GM23338 (cell line): Measurements from ENCODE around the gene SLC26A4.

Experiments used
- CREB1 ChIP-seq: fragments of 250-450 bp; sonication (Bioruptor Pico); IDR thresholded peaks from 2 replicates; pipeline ENCODE4 v1.5.0; 2020; ENCODE audit warnings: low read depth, mild to moderate bottlenecking, moderate library complexity
- EZH2 ChIP-seq: fragments of 200-600 bp; sonication (generic); IDR thresholded peaks from one replicate; pipeline ENCODE4 v1.8.0; 2017; ENCODE audit warnings: antibody characterized with exemption, mild to moderate bottlenecking, low read depth; ENCODE audit not compliant: unreplicated experiment
- EZH2phosphoT487 ChIP-seq: fragments of 200-600 bp; sonication (generic); IDR thresholded peaks from one replicate; pipeline ENCODE4 v1.8.1; 2018; ENCODE audit warnings: antibody characterized with exemption; ENCODE audit not compliant: unreplicated experiment
- JUNB ChIP-seq: IDR thresholded peaks from one replicate; pipeline ENCODE4 v1.6.1; 2016; ENCODE audit warnings: antibody characterized with exemption; ENCODE audit not compliant: unreplicated experiment
- NANOG ChIP-seq: IDR thresholded peaks from 2 replicates; pipeline ENCODE4 v1.6.1; 2016; ENCODE audit warnings: antibody characterized with exemption, borderline replicate concordance
- POLR2AphosphoS5 ChIP-seq: IDR thresholded peaks from 2 replicates; pipeline ENCODE4 v1.6.1; 2016; ENCODE audit warnings: antibody characterized with exemption, low read depth
- STAT1 ChIP-seq: IDR thresholded peaks from one replicate; pipeline ENCODE4 v1.6.1; 2016; ENCODE audit warnings: antibody characterized with exemption; ENCODE audit not compliant: unreplicated experiment
- ZNF114 ChIP-seq: fragments of 250-450 bp; sonication (Bioruptor Pico); IDR thresholded peaks from 2 replicates; pipeline ENCODE4 v1.5.0; 2020; ENCODE audit warnings: mild to moderate bottlenecking, moderate library complexity
- ZNF331 ChIP-seq: fragments of 250-450 bp; sonication (Bioruptor Pico); IDR thresholded peaks from 2 replicates; pipeline ENCODE4 v1.5.0; 2020; ENCODE audit warnings: low read depth, mild to moderate bottlenecking, moderate library complexity
- TF ChIP-seq, protein P1 (sequence below), 2 experiments: fragments of 200-600 bp in 1 of 2; sonication (generic) in 1 of 2; conservative IDR thresholded peaks; 2 replicates each; pipeline versions ENCODE4 v1.5.1 to v1.6.1; 2016 to 2017; ENCODE audit warnings: antibody characterized with exemption in 2 of 2, low read depth in 2 of 2, mild to moderate bottlenecking in 2 of 2, moderate library complexity in 1 of 2
- TF ChIP-seq, protein P2 (sequence below): IDR thresholded peaks from one replicate; pipeline ENCODE4 v1.6.1; 2018; ENCODE audit warnings: antibody characterized with exemption; ENCODE audit not compliant: unreplicated experiment
- TF ChIP-seq, protein P3 (sequence below): IDR thresholded peaks from 2 replicates; pipeline ENCODE4 v1.6.1; 2016; ENCODE audit warnings: antibody characterized with exemption
- TF ChIP-seq, protein P4 (sequence below): fragments of 250-450 bp; sonication (Bioruptor Pico); IDR thresholded peaks from 2 replicates; pipeline ENCODE4 v1.5.0; 2020; ENCODE audit warnings: mild to moderate bottlenecking, moderate library complexity

DNA sequence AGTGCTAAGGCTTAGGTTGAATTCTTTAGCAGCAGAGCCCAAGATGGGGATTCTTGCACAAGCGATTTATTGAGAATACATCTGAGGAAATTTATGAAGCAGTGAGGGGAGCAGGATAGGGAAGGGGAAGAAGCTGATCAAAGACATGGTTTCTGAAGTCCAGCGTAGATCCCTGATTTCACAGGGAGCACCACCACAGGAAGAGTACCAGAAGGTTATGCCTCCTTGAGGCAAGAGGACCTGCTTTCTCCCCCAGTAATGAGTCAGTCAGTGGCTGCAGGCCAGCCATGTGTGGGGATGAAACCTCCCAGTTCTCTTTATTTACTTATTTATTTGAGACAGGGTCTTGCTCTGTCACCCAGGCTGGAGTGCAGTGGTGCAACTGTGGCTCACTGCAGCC, 48.3 kb downstream of the SLC26A4 start:
- TF ChIP-seq, protein P1, sequence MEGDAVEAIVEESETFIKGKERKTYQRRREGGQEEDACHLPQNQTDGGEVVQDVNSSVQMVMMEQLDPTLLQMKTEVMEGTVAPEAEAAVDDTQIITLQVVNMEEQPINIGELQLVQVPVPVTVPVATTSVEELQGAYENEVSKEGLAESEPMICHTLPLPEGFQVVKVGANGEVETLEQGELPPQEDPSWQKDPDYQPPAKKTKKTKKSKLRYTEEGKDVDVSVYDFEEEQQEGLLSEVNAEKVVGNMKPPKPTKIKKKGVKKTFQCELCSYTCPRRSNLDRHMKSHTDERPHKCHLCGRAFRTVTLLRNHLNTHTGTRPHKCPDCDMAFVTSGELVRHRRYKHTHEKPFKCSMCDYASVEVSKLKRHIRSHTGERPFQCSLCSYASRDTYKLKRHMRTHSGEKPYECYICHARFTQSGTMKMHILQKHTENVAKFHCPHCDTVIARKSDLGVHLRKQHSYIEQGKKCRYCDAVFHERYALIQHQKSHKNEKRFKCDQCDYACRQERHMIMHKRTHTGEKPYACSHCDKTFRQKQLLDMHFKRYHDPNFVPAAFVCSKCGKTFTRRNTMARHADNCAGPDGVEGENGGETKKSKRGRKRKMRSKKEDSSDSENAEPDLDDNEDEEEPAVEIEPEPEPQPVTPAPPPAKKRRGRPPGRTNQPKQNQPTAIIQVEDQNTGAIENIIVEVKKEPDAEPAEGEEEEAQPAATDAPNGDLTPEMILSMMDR (conservative IDR thresholded peaks at IDR 0.05; ENCODE audit: low read depth in 2 of 2) = no peak
- TF ChIP-seq ZNF331 (no peak), EZH2 (no peak), EZH2phosphoT487 (no peak), POLR2AphosphoS5 (no peak), ZNF114 (CRISPR knock-in tag) (no peak), CREB1 (CRISPR knock-in tag) (no peak), NANOG (no peak), JUNB (no peak), STAT1 (no peak)
- TF ChIP-seq, protein P2, sequence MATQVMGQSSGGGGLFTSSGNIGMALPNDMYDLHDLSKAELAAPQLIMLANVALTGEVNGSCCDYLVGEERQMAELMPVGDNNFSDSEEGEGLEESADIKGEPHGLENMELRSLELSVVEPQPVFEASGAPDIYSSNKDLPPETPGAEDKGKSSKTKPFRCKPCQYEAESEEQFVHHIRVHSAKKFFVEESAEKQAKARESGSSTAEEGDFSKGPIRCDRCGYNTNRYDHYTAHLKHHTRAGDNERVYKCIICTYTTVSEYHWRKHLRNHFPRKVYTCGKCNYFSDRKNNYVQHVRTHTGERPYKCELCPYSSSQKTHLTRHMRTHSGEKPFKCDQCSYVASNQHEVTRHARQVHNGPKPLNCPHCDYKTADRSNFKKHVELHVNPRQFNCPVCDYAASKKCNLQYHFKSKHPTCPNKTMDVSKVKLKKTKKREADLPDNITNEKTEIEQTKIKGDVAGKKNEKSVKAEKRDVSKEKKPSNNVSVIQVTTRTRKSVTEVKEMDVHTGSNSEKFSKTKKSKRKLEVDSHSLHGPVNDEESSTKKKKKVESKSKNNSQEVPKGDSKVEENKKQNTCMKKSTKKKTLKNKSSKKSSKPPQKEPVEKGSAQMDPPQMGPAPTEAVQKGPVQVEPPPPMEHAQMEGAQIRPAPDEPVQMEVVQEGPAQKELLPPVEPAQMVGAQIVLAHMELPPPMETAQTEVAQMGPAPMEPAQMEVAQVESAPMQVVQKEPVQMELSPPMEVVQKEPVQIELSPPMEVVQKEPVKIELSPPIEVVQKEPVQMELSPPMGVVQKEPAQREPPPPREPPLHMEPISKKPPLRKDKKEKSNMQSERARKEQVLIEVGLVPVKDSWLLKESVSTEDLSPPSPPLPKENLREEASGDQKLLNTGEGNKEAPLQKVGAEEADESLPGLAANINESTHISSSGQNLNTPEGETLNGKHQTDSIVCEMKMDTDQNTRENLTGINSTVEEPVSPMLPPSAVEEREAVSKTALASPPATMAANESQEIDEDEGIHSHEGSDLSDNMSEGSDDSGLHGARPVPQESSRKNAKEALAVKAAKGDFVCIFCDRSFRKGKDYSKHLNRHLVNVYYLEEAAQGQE = no peak
- TF ChIP-seq, protein P3, sequence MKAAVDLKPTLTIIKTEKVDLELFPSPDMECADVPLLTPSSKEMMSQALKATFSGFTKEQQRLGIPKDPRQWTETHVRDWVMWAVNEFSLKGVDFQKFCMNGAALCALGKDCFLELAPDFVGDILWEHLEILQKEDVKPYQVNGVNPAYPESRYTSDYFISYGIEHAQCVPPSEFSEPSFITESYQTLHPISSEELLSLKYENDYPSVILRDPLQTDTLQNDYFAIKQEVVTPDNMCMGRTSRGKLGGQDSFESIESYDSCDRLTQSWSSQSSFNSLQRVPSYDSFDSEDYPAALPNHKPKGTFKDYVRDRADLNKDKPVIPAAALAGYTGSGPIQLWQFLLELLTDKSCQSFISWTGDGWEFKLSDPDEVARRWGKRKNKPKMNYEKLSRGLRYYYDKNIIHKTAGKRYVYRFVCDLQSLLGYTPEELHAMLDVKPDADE = no peak
- TF ChIP-seq, protein P4, sequence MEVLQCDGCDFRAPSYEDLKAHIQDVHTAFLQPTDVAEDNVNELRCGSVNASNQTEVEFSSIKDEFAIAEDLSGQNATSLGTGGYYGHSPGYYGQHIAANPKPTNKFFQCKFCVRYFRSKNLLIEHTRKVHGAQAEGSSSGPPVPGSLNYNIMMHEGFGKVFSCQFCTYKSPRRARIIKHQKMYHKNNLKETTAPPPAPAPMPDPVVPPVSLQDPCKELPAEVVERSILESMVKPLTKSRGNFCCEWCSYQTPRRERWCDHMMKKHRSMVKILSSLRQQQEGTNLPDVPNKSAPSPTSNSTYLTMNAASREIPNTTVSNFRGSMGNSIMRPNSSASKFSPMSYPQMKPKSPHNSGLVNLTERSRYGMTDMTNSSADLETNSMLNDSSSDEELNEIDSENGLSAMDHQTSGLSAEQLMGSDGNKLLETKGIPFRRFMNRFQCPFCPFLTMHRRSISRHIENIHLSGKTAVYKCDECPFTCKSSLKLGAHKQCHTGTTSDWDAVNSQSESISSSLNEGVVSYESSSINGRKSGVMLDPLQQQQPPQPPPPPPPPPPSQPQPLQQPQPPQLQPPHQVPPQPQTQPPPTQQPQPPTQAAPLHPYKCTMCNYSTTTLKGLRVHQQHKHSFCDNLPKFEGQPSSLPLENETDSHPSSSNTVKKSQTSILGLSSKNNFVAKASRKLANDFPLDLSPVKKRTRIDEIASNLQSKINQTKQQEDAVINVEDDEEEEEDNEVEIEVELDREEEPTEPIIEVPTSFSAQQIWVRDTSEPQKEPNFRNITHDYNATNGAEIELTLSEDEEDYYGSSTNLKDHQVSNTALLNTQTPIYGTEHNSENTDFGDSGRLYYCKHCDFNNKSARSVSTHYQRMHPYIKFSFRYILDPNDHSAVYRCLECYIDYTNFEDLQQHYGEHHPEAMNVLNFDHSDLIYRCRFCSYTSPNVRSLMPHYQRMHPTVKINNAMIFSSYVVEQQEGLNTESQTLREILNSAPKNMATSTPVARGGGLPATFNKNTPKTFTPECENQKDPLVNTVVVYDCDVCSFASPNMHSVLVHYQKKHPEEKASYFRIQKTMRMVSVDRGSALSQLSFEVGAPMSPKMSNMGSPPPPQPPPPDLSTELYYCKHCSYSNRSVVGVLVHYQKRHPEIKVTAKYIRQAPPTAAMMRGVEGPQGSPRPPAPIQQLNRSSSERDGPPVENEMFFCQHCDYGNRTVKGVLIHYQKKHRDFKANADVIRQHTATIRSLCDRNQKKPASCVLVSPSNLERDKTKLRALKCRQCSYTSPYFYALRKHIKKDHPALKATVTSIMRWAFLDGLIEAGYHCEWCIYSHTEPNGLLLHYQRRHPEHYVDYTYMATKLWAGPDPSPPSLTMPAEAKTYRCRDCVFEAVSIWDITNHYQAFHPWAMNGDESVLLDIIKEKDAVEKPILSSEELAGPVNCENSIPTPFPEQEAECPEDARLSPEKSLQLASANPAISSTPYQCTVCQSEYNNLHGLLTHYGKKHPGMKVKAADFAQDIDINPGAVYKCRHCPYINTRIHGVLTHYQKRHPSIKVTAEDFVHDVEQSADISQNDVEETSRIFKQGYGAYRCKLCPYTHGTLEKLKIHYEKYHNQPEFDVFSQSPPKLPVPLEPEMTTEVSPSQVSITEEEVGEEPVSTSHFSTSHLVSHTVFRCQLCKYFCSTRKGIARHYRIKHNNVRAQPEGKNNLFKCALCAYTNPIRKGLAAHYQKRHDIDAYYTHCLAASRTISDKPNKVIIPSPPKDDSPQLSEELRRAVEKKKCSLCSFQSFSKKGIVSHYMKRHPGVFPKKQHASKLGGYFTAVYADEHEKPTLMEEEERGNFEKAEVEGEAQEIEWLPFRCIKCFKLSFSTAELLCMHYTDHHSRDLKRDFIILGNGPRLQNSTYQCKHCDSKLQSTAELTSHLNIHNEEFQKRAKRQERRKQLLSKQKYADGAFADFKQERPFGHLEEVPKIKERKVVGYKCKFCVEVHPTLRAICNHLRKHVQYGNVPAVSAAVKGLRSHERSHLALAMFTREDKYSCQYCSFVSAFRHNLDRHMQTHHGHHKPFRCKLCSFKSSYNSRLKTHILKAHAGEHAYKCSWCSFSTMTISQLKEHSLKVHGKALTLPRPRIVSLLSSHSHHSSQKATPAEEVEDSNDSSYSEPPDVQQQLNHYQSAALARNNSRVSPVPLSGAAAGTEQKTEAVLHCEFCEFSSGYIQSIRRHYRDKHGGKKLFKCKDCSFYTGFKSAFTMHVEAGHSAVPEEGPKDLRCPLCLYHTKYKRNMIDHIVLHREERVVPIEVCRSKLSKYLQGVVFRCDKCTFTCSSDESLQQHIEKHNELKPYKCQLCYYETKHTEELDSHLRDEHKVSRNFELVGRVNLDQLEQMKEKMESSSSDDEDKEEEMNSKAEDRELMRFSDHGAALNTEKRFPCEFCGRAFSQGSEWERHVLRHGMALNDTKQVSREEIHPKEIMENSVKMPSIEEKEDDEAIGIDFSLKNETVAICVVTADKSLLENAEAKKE (CRISPR knock-in tag) = no peak
